IMR-90 (cell line): Measurements from ENCODE around the gene GPR89A. TPM values are rescaled to one million over a fixed set of nuclear protein-coding genes. Genes with fewer than 3 reads are reported as not detected.

Source experiments
- ATAC-seq: fragments of 200-7000 bp; cut with Tn5 transposase; 2 replicates; pipeline ENCODE4 v1.9.1; 2020; ENCODE audit warnings: low read depth, mild to moderate bottlenecking, moderate library complexity
- BruUV-seq: library from RNA; stranded (reverse); fragments of 400-500 nt; replicated peaks from 2 replicates; lab custom pipeline; 2021; lab: Mats Ljungman, UMichigan
- CTCF ChIA-PET: fragments of 300-600 bp; formaldehyde crosslinking; extraction: SDS; loops from one replicate; lab custom pipeline; 2021; ENCODE audit warnings: antibody characterized with exemption; lab: Yijun Ruan, JAX
- POLR2A ChIA-PET: fragments of 300-600 bp; sonication (Branson Sonifier 250); formaldehyde crosslinking; loops from one replicate; lab custom pipeline; 2022; ENCODE audit warnings: antibody characterized with exemption; ENCODE audit not compliant: unreplicated experiment; lab: Charles Lee
- DNase-seq: peaks from one replicate; pipeline ENCODE4 v3.0.0; 2013
- H2AFZ ChIP-seq: replicated peaks from 2 replicates; pipeline ENCODE3; 2013; ENCODE audit warnings: low read length, mild to moderate bottlenecking; ENCODE audit not compliant: poor library complexity
- H2AK5ac ChIP-seq: 2 replicates; pipeline ENCODE4 v1.6.1; 2013; ENCODE audit warnings: low read depth, low read length, inconsistent platforms
- H2AK9ac ChIP-seq: replicated peaks from 2 replicates; pipeline ENCODE3; 2013; ENCODE audit warnings: mild to moderate bottlenecking, low read depth, low read length, moderate library complexity; ENCODE audit not compliant: poor library complexity
- H2BK120ac ChIP-seq: 2 replicates; pipeline ENCODE4 v1.6.1; 2013; ENCODE audit warnings: low read depth, low read length, inconsistent platforms
- H2BK15ac ChIP-seq: 3 replicates; pipeline ENCODE4 v1.6.1; 2013; ENCODE audit warnings: low read depth, low read length, inconsistent platforms
- H2BK20ac ChIP-seq: 2 replicates; pipeline ENCODE4 v1.6.1; 2013; ENCODE audit warnings: low read depth, mild to moderate bottlenecking, inconsistent platforms, low read length, moderate library complexity
- H2BK5ac ChIP-seq: 2 replicates; pipeline ENCODE4 v1.6.1; 2013; ENCODE audit warnings: mild to moderate bottlenecking, low read depth, low read length, inconsistent platforms; ENCODE audit not compliant: poor library complexity, severe bottlenecking
- H3K14ac ChIP-seq: replicated peaks from 2 replicates; pipeline ENCODE4 v1.6.1; 2013; ENCODE audit warnings: low read depth, low read length, inconsistent platforms
- H3K18ac ChIP-seq: 2 replicates; pipeline ENCODE4 v1.6.1; 2013; ENCODE audit warnings: low read depth, low read length, control low read depth
- H3K23ac ChIP-seq: 2 replicates; pipeline ENCODE4 v1.6.1; 2013; ENCODE audit warnings: low read depth, low read length, inconsistent platforms
- H3K27ac ChIP-seq: 2 replicates; pipeline ENCODE4 v1.5.1; 2013; ENCODE audit warnings: mild to moderate bottlenecking, control low read depth, low read length; ENCODE audit not compliant: insufficient read depth
- H3K27me3 ChIP-seq: 2 replicates; pipeline ENCODE4 v1.6.1; 2013; ENCODE audit warnings: low read length; ENCODE audit not compliant: control insufficient read depth, insufficient read depth
- H3K36me3 ChIP-seq: 2 replicates; pipeline ENCODE4 v1.6.1; 2013; ENCODE audit warnings: low read length, mixed read lengths; ENCODE audit not compliant: control insufficient read depth, insufficient read depth
- H3K4ac ChIP-seq: 2 replicates; pipeline ENCODE4 v1.6.1; 2013; ENCODE audit warnings: low read depth, low read length, inconsistent platforms
- H3K4me1 ChIP-seq: 2 replicates; pipeline ENCODE4 v1.6.1; 2013; ENCODE audit warnings: low read length, mixed read lengths; ENCODE audit not compliant: control insufficient read depth, insufficient read depth
- H3K4me2 ChIP-seq: 2 replicates; pipeline ENCODE4 v1.6.1; 2013; ENCODE audit warnings: low read depth, mild to moderate bottlenecking, control low read depth, low read length, moderate library complexity
- H3K4me3 ChIP-seq: 2 replicates; pipeline ENCODE4 v1.5.1; 2013; ENCODE audit warnings: low read depth, mild to moderate bottlenecking, control low read depth, low read length, moderate library complexity; ENCODE audit not compliant: insufficient read depth
- H3K56ac ChIP-seq: 2 replicates; pipeline ENCODE4 v1.6.1; 2013; ENCODE audit warnings: low read length, inconsistent platforms; ENCODE audit not compliant: insufficient read depth; ENCODE audit errors: extremely low read depth
- H3K79me1 ChIP-seq, 2 experiments: 2 replicates each; pipeline ENCODE4 v1.6.1; 2013; ENCODE audit warnings: low read length in 2 of 2, inconsistent platforms in 1 of 2, low read depth in 1 of 2
- H3K9ac ChIP-seq: 2 replicates; pipeline ENCODE4 v1.6.1; 2013; ENCODE audit warnings: low read depth, low read length, control low read depth
- H3K9me1 ChIP-seq: 2 replicates; pipeline ENCODE4 v1.6.1; 2013; ENCODE audit warnings: low read length, inconsistent platforms; ENCODE audit not compliant: insufficient read depth
- H3K9me3 ChIP-seq: 2 replicates; pipeline ENCODE4 v1.6.1; 2013; ENCODE audit warnings: low read length; ENCODE audit not compliant: control insufficient read depth, insufficient read depth
- H4K20me1 ChIP-seq: 2 replicates; pipeline ENCODE4 v1.6.1; 2013; ENCODE audit warnings: low read length, inconsistent platforms; ENCODE audit not compliant: insufficient read depth
- H4K5ac ChIP-seq: 2 replicates; pipeline ENCODE4 v1.6.1; 2013; ENCODE audit warnings: mild to moderate bottlenecking, low read depth, low read length, control low read depth
- H4K8ac ChIP-seq, 2 experiments: 2 replicates each; pipeline ENCODE4 v1.6.1; 2013; ENCODE audit warnings: low read depth in 2 of 2, low read length in 2 of 2, control low read depth in 1 of 2, inconsistent platforms in 1 of 2
- H4K91ac ChIP-seq: 2 replicates; pipeline ENCODE4 v1.6.1; 2013; ENCODE audit warnings: low read depth, low read length, inconsistent platforms; ENCODE audit not compliant: insufficient read depth
- BHLHE40 ChIP-seq: fragments of 150-350 bp; IDR thresholded peaks from 2 replicates; pipeline ENCODE4 v1.6.1; 2016; ENCODE audit warnings: mild to moderate bottlenecking, low read depth, low read length
- CEBPB ChIP-seq: IDR thresholded peaks from 2 replicates; pipeline ENCODE4 v1.6.1; 2012; ENCODE audit warnings: low read depth, low read length, improper control_type of control experiment
- CHD1 ChIP-seq: IDR thresholded peaks from 2 replicates; pipeline ENCODE4 v1.6.1; 2012; ENCODE audit warnings: low read depth, low read length, improper control_type of control experiment
- MAFK ChIP-seq: IDR thresholded peaks from 2 replicates; pipeline ENCODE4 v1.6.1; 2012; ENCODE audit warnings: low read depth, low read length, improper control_type of control experiment
- MAZ ChIP-seq: IDR thresholded peaks from 2 replicates; pipeline ENCODE4 v1.6.1; 2012; ENCODE audit warnings: low read depth, mild to moderate bottlenecking, low read length, improper control_type of control experiment, moderate library complexity, borderline replicate concordance
- NFE2L2 ChIP-seq: fragments of 150-350 bp; IDR thresholded peaks from 2 replicates; pipeline ENCODE4 v1.6.1; 2016; ENCODE audit warnings: low read depth, mild to moderate bottlenecking, low read length
- RAD21 ChIP-seq: IDR thresholded peaks from 2 replicates; pipeline ENCODE4 v1.6.1; 2012; ENCODE audit warnings: low read length, improper control_type of control experiment
- RCOR1 ChIP-seq: IDR thresholded peaks from 2 replicates; pipeline ENCODE4 v1.6.1; 2012; ENCODE audit warnings: mild to moderate bottlenecking, low read length, improper control_type of control experiment; ENCODE audit not compliant: insufficient replicate concordance
- RFX5 ChIP-seq: IDR thresholded peaks from 2 replicates; pipeline ENCODE4 v1.8.0; 2012; ENCODE audit warnings: low read depth, mild to moderate bottlenecking, low read length, moderate library complexity
- whole genome bisulfite sequencing, 2 experiments: methylation state at CpG; one replicate each; pipeline versions ENCODE4 v1.1.5 to v1.1.7; 2013; ENCODE audit warnings: missing lambda C conversion rate in 2 of 2; ENCODE audit not compliant: insufficient read length in 1 of 2; ENCODE audit errors: extremely low coverage in 2 of 2; 5-methylcytosine and 5-hydroxymethylcytosine counted together
- dilution Hi-C: fragments of 300-500 bp; cut with HindIII; formaldehyde crosslinking; loops from one replicate; pipeline ENCODE4 v1.14.3; 2018; ENCODE audit warnings: low sequenced_read_pairs; ENCODE audit not compliant: unreplicated experiment
- in situ Hi-C: fragments of 300-500 bp; cut with MboI; formaldehyde crosslinking; loops from 3 replicates; pipeline ENCODE4 v1.14.3; 2019; ENCODE audit warnings: low sequenced_read_pairs, inconsistent platforms, mixed read lengths
- intact Hi-C: fragments of 100-400 bp; cut with micrococcal nuclease; formaldehyde crosslinking; loops from 2 replicates; pipeline ENCODE4 v1.10.0; 2022
- polyA plus RNA-seq, 3 experiments: library from polyadenylated mRNA; depleted of rRNA; stranded (reverse); fragments of >200 nt; gene quantifications; 2 replicates each; pipeline ENCODE4 v1.2.3, GENCODE V29; 2012; ENCODE audit warnings: low replicate concordance in 1 of 3
- total RNA-seq: library from RNA; depleted of rRNA; stranded (reverse); fragments of >200 nt; gene quantifications from 2 replicates; pipeline ENCODE4 v1.2.3, GENCODE V29; 2012
- TF ChIP-seq, protein P1 (sequence below): fragments of 150-350 bp; IDR thresholded peaks from 2 replicates; pipeline ENCODE4 v1.6.1; 2017; ENCODE audit warnings: mild to moderate bottlenecking, antibody characterized with exemption, low read length, low read depth
- TF ChIP-seq, protein P2 (sequence below): conservative IDR thresholded peaks from 2 replicates; pipeline ENCODE4 v1.5.1; 2012; ENCODE audit warnings: mild to moderate bottlenecking, low read depth, low read length, improper control_type of control experiment

GPR89A gene
- total and polyA plus RNA-seq, 2 of the 4 experiments (the other 2 are of a cell fraction), result 13.5 to 29.0 TPM

DNA sequence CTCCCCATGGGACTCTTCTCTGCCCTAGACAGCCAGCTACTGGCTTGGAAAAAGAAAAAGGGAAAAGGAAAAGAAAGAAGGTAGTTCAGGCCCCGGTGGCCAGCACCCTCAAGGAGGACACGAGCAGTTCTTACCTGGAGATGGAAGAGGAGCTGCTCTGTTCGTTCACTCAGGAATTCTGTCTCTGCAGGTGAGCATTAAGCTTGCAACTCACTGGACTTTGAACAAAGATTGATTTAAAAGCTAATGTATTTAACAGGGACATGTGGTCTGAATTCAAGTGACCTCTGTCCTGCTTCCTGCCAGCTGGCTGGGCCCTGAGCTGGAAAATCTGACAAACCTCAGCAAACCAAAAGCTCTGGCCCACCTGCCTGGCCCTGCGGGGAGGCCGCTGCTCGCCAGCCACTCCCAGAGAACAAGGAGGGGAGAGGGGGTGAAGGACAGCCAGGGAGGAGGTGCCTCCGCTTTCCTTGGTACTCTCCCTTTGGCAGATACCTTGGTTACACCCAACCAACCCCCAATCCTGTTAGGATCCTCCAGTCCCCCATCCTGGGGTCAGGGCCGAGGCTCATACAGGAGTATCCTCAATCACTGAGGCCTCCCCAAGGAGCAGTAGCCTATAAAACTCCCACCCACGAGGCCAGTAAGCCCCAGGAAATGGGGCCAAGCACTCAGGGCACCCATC, 99.5 kb downstream of the GPR89A start, which contains the start of gene PDZK1:
Gene PDZK1, minus strand, starts transcription at position 186 of the 685 bp plus-strand sequence. CDS start 19,347 bp downstream, outside the sequence.
- H4K91ac ChIP-seq, result peak within 1 kb of the TSS; percentile 32
- H3K14ac ChIP-seq, result peak within 1 kb of the TSS; percentile 38
- DNase-seq, result no peak
- H2BK20ac ChIP-seq, result peak within 1 kb of the TSS; percentile 20; the same call in 1 of the 2 replicates
- H4K8ac ChIP-seq, result peak within 1 kb of the TSS in 1 of 2 experiments; percentile 65; a peak in 2 of 4 replicates
- H2BK15ac ChIP-seq, result peak within 1 kb of the TSS; percentile 18; the same call in 1 of the 3 replicates
- H3K27me3 ChIP-seq, result no peaks in the 10 kb centered on the region
- H3K18ac ChIP-seq, result peak within 1 kb of the TSS; percentile 26; the same call in 1 of the 2 replicates
- no peak within 1 kb of the TSS for H3K56ac ChIP-seq
- H3K9me1 ChIP-seq, result peaks cover 15% of the 10 kb centered on the region
- WGBS, 2 experiments, result 83% methylated on average over 1 of the region's 9 CpGs; no CpG with 5 or more reads in 1 of the 2 experiments
- ATAC-seq, result no peak
- peak within 1 kb of the TSS; percentile 65 for H2AK5ac ChIP-seq
- intact Hi-C loops, result no loop called here
- CTCF ChIA-PET, result interaction anchor here (1.2 to 1.9 kb wide), 2 partner anchors 12 to 14 kb away, joined by 3 to 4 read pairs; no protein-coding TSS in a partner anchor
- no peak within 1 kb of the TSS for H3K27ac ChIP-seq
- H4K20me1 ChIP-seq, result no peaks in the 10 kb centered on the region
- TF ChIP-seq MAFK (no peak), BHLHE40 (no peak), NFE2L2 (no peak), RAD21 (no peak), RCOR1 (no peak), CEBPB (no peak), CHD1 (no peak), MAZ (no peak), RFX5 (no peak)
- TF ChIP-seq, protein P1, sequence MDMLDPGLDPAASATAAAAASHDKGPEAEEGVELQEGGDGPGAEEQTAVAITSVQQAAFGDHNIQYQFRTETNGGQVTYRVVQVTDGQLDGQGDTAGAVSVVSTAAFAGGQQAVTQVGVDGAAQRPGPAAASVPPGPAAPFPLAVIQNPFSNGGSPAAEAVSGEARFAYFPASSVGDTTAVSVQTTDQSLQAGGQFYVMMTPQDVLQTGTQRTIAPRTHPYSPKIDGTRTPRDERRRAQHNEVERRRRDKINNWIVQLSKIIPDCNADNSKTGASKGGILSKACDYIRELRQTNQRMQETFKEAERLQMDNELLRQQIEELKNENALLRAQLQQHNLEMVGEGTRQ, result no peak
- TF ChIP-seq, protein P2, sequence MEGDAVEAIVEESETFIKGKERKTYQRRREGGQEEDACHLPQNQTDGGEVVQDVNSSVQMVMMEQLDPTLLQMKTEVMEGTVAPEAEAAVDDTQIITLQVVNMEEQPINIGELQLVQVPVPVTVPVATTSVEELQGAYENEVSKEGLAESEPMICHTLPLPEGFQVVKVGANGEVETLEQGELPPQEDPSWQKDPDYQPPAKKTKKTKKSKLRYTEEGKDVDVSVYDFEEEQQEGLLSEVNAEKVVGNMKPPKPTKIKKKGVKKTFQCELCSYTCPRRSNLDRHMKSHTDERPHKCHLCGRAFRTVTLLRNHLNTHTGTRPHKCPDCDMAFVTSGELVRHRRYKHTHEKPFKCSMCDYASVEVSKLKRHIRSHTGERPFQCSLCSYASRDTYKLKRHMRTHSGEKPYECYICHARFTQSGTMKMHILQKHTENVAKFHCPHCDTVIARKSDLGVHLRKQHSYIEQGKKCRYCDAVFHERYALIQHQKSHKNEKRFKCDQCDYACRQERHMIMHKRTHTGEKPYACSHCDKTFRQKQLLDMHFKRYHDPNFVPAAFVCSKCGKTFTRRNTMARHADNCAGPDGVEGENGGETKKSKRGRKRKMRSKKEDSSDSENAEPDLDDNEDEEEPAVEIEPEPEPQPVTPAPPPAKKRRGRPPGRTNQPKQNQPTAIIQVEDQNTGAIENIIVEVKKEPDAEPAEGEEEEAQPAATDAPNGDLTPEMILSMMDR, result no peak
- no peaks in the 10 kb centered on the region for H3K36me3 ChIP-seq
- H4K5ac ChIP-seq, result peak within 1 kb of the TSS; percentile 15; the same call in 1 of the 2 replicates
- POLR2A ChIA-PET, result no interaction called here
- dilution Hi-C loops, result no loop called here
- no TSS peak for BruUV-seq
- H2BK120ac ChIP-seq, result peak within 1 kb of the TSS; percentile 70
- H3K4me1 ChIP-seq, result peaks cover 17% of the 10 kb centered on the region
- no peak within 1 kb of the TSS for H3K4me3 ChIP-seq
- no peak within 1 kb of the TSS for H2BK5ac ChIP-seq
- H2AFZ ChIP-seq, result peak within 1 kb of the TSS; percentile 81
- no peaks in the 10 kb centered on the region for H3K9me3 ChIP-seq
- no peaks in the 10 kb centered on the region for H3K79me1 ChIP-seq
- H3K9ac ChIP-seq, result no peak within 1 kb of the TSS
- H2AK9ac ChIP-seq, result peak within 1 kb of the TSS; percentile 77
- in situ Hi-C loops, result no loop called here
- no peak within 1 kb of the TSS for H3K4me2 ChIP-seq
- H3K4ac ChIP-seq, result peak within 1 kb of the TSS; percentile 60; the same call in 1 of the 2 replicates
- H3K23ac ChIP-seq, result peak within 1 kb of the TSS; percentile 86
